MM.1S (cell line): ENCODE results near the gene ISCA1.

Experiments
- EZH2 ChIP-seq: fragments of 300-600 bp; sonication (generic); optimal IDR thresholded peaks from 2 replicates; pipeline ENCODE3; 2017; ENCODE audit warnings: low read depth, mild to moderate bottlenecking, antibody characterized with exemption, low read length, mixed read lengths
- EZH2phosphoT487 ChIP-seq: fragments of 300-600 bp; sonication (generic); IDR thresholded peaks from 2 replicates; pipeline ENCODE4 v1.6.1; 2018; ENCODE audit warnings: antibody characterized with exemption, low read length
- TF ChIP-seq, protein P1 (sequence below): fragments of 300-600 bp; sonication (generic); IDR thresholded peaks from 2 replicates; pipeline ENCODE4 v1.5.1; 2016; ENCODE audit warnings: antibody characterized with exemption, low read length, mixed read lengths

DNA sequence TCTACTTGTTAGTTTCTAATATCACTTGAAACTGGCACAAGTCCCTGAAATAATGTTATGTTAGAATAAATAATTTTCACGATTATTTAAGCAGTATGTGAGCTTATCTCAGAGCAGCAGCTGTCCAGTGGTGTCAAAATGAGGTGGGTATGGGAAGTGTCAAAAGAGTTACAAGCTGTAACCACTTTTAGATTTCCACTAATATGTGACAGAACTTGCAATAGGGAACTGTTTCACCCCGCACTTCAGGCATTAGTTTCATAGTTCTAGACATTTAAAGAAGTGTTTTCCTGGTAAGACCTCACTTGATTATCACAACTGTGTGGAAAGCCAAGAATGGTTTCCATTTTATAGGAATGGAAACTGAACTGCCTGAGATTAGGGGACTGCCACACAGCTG, 2.9 kb upstream of the ISCA1 start:
- TF ChIP-seq, protein P1, sequence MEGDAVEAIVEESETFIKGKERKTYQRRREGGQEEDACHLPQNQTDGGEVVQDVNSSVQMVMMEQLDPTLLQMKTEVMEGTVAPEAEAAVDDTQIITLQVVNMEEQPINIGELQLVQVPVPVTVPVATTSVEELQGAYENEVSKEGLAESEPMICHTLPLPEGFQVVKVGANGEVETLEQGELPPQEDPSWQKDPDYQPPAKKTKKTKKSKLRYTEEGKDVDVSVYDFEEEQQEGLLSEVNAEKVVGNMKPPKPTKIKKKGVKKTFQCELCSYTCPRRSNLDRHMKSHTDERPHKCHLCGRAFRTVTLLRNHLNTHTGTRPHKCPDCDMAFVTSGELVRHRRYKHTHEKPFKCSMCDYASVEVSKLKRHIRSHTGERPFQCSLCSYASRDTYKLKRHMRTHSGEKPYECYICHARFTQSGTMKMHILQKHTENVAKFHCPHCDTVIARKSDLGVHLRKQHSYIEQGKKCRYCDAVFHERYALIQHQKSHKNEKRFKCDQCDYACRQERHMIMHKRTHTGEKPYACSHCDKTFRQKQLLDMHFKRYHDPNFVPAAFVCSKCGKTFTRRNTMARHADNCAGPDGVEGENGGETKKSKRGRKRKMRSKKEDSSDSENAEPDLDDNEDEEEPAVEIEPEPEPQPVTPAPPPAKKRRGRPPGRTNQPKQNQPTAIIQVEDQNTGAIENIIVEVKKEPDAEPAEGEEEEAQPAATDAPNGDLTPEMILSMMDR = no peak
- TF ChIP-seq EZH2 (no peak), EZH2phosphoT487 (no peak)
